Fibroblast of the aortic adventitia (primary cell): ENCODE data around the gene UNC119B. TPM values are rescaled to one million over a fixed set of nuclear protein-coding genes. Genes with fewer than 3 reads are reported as not detected.

Experiments
- DNase-seq: peaks from one replicate; pipeline ENCODE4 v3.0.0-alpha.2; 2010; ENCODE audit warnings: low read depth
- H3K4me3 ChIP-seq: 2 replicates; pipeline ENCODE4 v1.5.1; 2011; ENCODE audit warnings: low read depth, mild to moderate bottlenecking, control low read depth, low read length, moderate library complexity
- CTCF ChIP-seq: IDR thresholded peaks from 2 replicates; pipeline ENCODE4 v1.5.1; 2011; ENCODE audit warnings: mild to moderate bottlenecking, low read length, control low read depth, inconsistent platforms; ENCODE audit not compliant: insufficient read depth
- total RNA-seq: library from RNA; depleted of rRNA; stranded (reverse); fragments of >200 nt; gene quantifications from 2 replicates; pipeline ENCODE4 v1.2.3, GENCODE V29; 2012; ENCODE audit warnings: low replicate concordance

UNC119B gene
- total RNA-seq, 1 donor = 19.8 TPM

GRCh38 chr12:120764816-120765215 lies 54.6 kb downstream of the UNC119B start:
- TF ChIP-seq CTCF = no peak
- no peak overlapping the region for H3K4me3 ChIP-seq
- DNase-seq = no peak

- DNase-seq = no peak
- no peak overlapping the region for H3K4me3 ChIP-seq
- no peak for TF ChIP-seq CTCF
Measured at GRCh38 chr12:120766566-120766965, 56.3 kb downstream of the UNC119B start.

- DNase-seq = no peak
- H3K4me3 ChIP-seq = no peak overlapping the region
Measured at GRCh38 chr12:120767071-120768024, 57.1 kb downstream of the UNC119B start.

GRCh38 chr12:120771097-120771496 lies 60.8 kb downstream of the UNC119B start:
- no peak overlapping the region for H3K4me3 ChIP-seq
- DNase-seq = no peak
- no peak for TF ChIP-seq CTCF

More at GRCh38 chr12:120767071-120768024, 57.1 kb downstream of the UNC119B start:
- no peak for TF ChIP-seq CTCF

Other genes with a start within 250 kb of the UNC119B start
- 87.3 and 104 TPM in 2 replicates for gene SRSF9, start 240.7 kb upstream of the UNC119B start, total RNA-seq
- gene DYNLL1, start 214.3 kb upstream of the UNC119B start, total RNA-seq = 93.5 and 453 TPM in 2 replicates
- gene COQ5, start 181.3 kb upstream of the UNC119B start, total RNA-seq = 26.1 and 29.6 TPM in 2 replicates
- 96.7 and 125 TPM in 2 replicates for gene RNF10, start 176.1 kb upstream of the UNC119B start, total RNA-seq
- gene POP5, start 129.1 kb upstream of the UNC119B start, total RNA-seq = 17.5 and 31.3 TPM in 2 replicates
- gene CABP1, start 69.8 kb upstream of the UNC119B start, total RNA-seq = 0.54 TPM in 1 of 2 replicates, not detected in the other
- 77.1 and 135 TPM in 2 replicates for gene MLEC, start 23.3 kb upstream of the UNC119B start, total RNA-seq
- gene ACADS, start 15.4 kb downstream of the UNC119B start, total RNA-seq = 7.5 and 7.8 TPM in 2 replicates
- gene SPPL3, start 193.9 kb downstream of the UNC119B start, total RNA-seq = 15.9 and 18.3 TPM in 2 replicates